Spleen (tissue), 7 donors: Measurements from ENCODE around the gene DLG2.

ENCODE experiments used
- POLR2AphosphoS5 ChIP-seq, 3 donors: sonication (generic); formaldehyde crosslinking; IDR thresholded peaks; one replicate each; pipeline ENCODE4 v1.5.1; 2017; ENCODE audit warnings: antibody characterized with exemption in 3 of 3
- TF ChIP-seq, protein P1 (sequence below), 11 experiments: fragments of 200-600 bp in 7 of 11; fragments of 450-650 bp in 4 of 11; sonication (generic) in 4 of 11; IDR thresholded peaks in 8 of 11; conservative IDR thresholded peaks in 3 of 11; 1 replicate in 7 of 11; 2 replicates in 4 of 11; pipeline versions ENCODE4 v1.4.0 to v1.8.0; 2016 to 2021; ENCODE audit warnings: antibody characterized with exemption in 11 of 11, inconsistent platforms in 4 of 11, mild to moderate bottlenecking in 1 of 11
- donor health status: DM: no; HTN: no; CAD: no; lungs with moderate emphysema.
- donor health status: DM: no; HTN: no; CAD: no.
- donor health status: DM: no; HTN: no; CAD: no.

DNA sequence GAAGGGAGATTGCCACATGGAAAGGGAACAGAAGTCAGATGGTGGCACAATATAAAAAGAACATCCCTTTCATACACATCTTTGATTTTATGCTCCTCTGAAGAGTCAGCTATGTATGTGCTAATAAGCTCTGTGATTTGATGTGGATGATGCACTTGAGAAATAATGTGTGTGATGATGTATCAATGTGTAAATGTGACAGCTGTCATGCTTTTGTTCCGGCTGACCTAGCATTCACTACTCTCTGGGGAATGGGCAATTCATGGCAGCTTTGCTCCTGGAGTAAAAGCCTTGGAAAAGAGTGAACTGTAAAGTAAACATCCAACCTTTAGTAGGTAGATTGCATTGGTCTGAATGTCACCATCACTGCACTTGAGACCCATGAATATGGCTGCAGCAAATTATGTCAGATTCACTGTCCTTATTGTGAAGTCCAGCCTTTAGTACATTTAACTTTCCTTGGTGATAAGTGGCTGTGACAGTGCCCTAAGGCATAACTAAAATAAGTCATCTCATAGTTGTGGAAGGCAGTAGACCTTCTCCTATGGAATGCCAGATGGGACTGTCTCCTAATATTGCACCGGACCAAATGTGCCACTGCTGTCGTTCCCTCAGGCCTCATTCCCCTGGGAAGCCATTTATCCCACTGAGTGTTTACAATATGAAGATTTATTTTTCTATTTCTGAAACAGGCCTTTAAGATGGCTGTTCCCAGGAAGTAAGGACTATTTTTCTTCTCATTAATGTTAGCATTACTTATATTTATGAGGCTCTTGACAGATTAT is 2162.8 kb downstream of the DLG2 start:
- TF ChIP-seq, protein P1, sequence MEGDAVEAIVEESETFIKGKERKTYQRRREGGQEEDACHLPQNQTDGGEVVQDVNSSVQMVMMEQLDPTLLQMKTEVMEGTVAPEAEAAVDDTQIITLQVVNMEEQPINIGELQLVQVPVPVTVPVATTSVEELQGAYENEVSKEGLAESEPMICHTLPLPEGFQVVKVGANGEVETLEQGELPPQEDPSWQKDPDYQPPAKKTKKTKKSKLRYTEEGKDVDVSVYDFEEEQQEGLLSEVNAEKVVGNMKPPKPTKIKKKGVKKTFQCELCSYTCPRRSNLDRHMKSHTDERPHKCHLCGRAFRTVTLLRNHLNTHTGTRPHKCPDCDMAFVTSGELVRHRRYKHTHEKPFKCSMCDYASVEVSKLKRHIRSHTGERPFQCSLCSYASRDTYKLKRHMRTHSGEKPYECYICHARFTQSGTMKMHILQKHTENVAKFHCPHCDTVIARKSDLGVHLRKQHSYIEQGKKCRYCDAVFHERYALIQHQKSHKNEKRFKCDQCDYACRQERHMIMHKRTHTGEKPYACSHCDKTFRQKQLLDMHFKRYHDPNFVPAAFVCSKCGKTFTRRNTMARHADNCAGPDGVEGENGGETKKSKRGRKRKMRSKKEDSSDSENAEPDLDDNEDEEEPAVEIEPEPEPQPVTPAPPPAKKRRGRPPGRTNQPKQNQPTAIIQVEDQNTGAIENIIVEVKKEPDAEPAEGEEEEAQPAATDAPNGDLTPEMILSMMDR (IDR thresholded peaks at IDR 0.05 in 8 of 11, conservative IDR thresholded peaks at IDR 0.05 in 3 of 11), result no peak
- no peak for TF ChIP-seq POLR2AphosphoS5 (IDR thresholded peaks at IDR 0.05)
